ENCODE data around the gene PLSCR1.

GRCh38 chr3:146493221-146493620 lies 51.2 kb downstream of the PLSCR1 start:
- TF ChIP-seq POLR2A (IDR thresholded peaks at IDR 0.05) (no peak), CTCF (IDR thresholded peaks at IDR 0.05) (no peak), EP300 (IDR thresholded peaks at IDR 0.05) (no peak), POLR2AphosphoS5 (IDR thresholded peaks at IDR 0.05) (no peak)
